T-helper 2 cell treated with Interferon-gamma antibody and Interleukin-4, amounts not matched to agents 5 μg/mL and 100 μg/mL, for 36 hours (primary cell): ENCODE data around the gene CYP27B1.

Experiments used
- DNase-seq: peaks from one replicate; pipeline ENCODE4 v3.0.0; 2021; ENCODE audit warnings: low spot score
- H3K27ac Mint-ChIP-seq: one replicate; pipeline ENCODE4 v1.8.0; 2021; ENCODE audit warnings: mild to moderate bottlenecking, mixed read lengths
- H3K27me3 Mint-ChIP-seq: one replicate; pipeline ENCODE4 v1.8.0; 2021; ENCODE audit warnings: low read depth, mixed read lengths
- H3K36me3 Mint-ChIP-seq: one replicate; pipeline ENCODE4 v1.8.0; 2021; ENCODE audit warnings: low read depth, mixed read lengths
- H3K4me1 Mint-ChIP-seq: one replicate; pipeline ENCODE4 v1.8.0; 2021; ENCODE audit warnings: low read depth, mixed read lengths
- H3K4me3 Mint-ChIP-seq: one replicate; pipeline ENCODE4 v1.8.0; 2022; ENCODE audit warnings: mild to moderate bottlenecking, moderate library complexity, mixed read lengths
- H3K9me3 Mint-ChIP-seq: one replicate; pipeline ENCODE4 v1.8.0; 2021; ENCODE audit warnings: mixed read lengths

CYP27B1 gene

GRCh38 chr12:57767305-57767698 lies 424 bp upstream of the CYP27B1 start:
- peaks cover 14% of the 10 kb centered on the region for H3K27me3 Mint-ChIP-seq
- no peak for DNase-seq
- H3K9me3 Mint-ChIP-seq, result no peaks in the 10 kb centered on the region
- H3K4me1 Mint-ChIP-seq, result peaks cover 25% of the 10 kb centered on the region
- H3K36me3 Mint-ChIP-seq, result peaks cover 13% of the 10 kb centered on the region
- no peak overlapping the region for H3K4me3 Mint-ChIP-seq
- no peak overlapping the region for H3K27ac Mint-ChIP-seq

GRCh38 chr12:57765698-57766463 lies 997 bp downstream of the CYP27B1 start:
- peak overlapping the region; percentile 85 for H3K4me3 Mint-ChIP-seq
- peaks cover 13% of the 10 kb centered on the region for H3K36me3 Mint-ChIP-seq
- peak overlapping the region; percentile 8 for H3K27ac Mint-ChIP-seq
- H3K9me3 Mint-ChIP-seq, result no peaks in the 10 kb centered on the region
- H3K27me3 Mint-ChIP-seq, result peaks cover 14% of the 10 kb centered on the region
- no peak for DNase-seq
- H3K4me1 Mint-ChIP-seq, result peaks cover 19% of the 10 kb centered on the region

- H3K27ac Mint-ChIP-seq, result peak overlapping the region; percentile 73
- peaks cover 15% of the 10 kb centered on the region for H3K4me1 Mint-ChIP-seq
- H3K4me3 Mint-ChIP-seq, result peak overlapping the region; percentile 85
- peak; percentile 49 for DNase-seq
- peaks cover 9% of the 10 kb centered on the region for H3K36me3 Mint-ChIP-seq
- peaks cover 14% of the 10 kb centered on the region for H3K27me3 Mint-ChIP-seq
- H3K9me3 Mint-ChIP-seq, result no peaks in the 10 kb centered on the region
These were observed 1.7 kb downstream of the CYP27B1 start for GRCh38 chr12:57765003-57765697.

- Mint-ChIP-seq H3K4me1 (peaks cover 14% of the 10 kb centered on the region), H3K36me3 (peaks cover 4% of the 10 kb centered on the region), H3K27me3 (peaks cover 14% of the 10 kb centered on the region), H3K4me3 (peak overlapping the region; percentile 85), H3K27ac (peak overlapping the region; percentile 29), H3K9me3 (no peaks in the 10 kb centered on the region)
- DNase-seq, result no peak
These were observed 2.2 kb downstream of the CYP27B1 start for GRCh38 chr12:57764662-57765002.

- no peak overlapping the region for H3K27ac Mint-ChIP-seq
- no peak for DNase-seq
- peaks cover 14% of the 10 kb centered on the region for H3K27me3 Mint-ChIP-seq
- H3K4me3 Mint-ChIP-seq, result peak overlapping the region; percentile 85
- peaks cover 17% of the 10 kb centered on the region for H3K4me1 Mint-ChIP-seq
- peaks cover 7% of the 10 kb centered on the region for H3K36me3 Mint-ChIP-seq
- no peaks in the 10 kb centered on the region for H3K9me3 Mint-ChIP-seq
These were observed 2.8 kb downstream of the CYP27B1 start for GRCh38 chr12:57763881-57764661.

GRCh38 chr12:57762463-57762862 lies 4.4 kb downstream of the CYP27B1 start:
- Mint-ChIP-seq H3K4me3 (no peak overlapping the region), H3K4me1 (peaks cover 17% of the 10 kb centered on the region), H3K9me3 (no peaks in the 10 kb centered on the region), H3K27me3 (peaks cover 14% of the 10 kb centered on the region), H3K27ac (no peak overlapping the region), H3K36me3 (peaks cover 10% of the 10 kb centered on the region)
- no peak for DNase-seq

- Mint-ChIP-seq H3K27me3 (peaks cover 10% of the 10 kb centered on the region), H3K9me3 (no peaks in the 10 kb centered on the region), H3K4me1 (peaks cover 19% of the 10 kb centered on the region)
These were observed 5.4 kb downstream of the CYP27B1 start for GRCh38 chr12:57761391-57761998.

GRCh38 chr12:57760347-57760982 lies 6.4 kb downstream of the CYP27B1 start:
- DNase-seq, result no peak
- Mint-ChIP-seq H3K27me3 (peaks cover 3% of the 10 kb centered on the region), H3K4me1 (peaks cover 20% of the 10 kb centered on the region), H3K4me3 (no peak overlapping the region), H3K27ac (no peak overlapping the region), H3K9me3 (no peaks in the 10 kb centered on the region), H3K36me3 (peaks cover 13% of the 10 kb centered on the region)

More at GRCh38 chr12:57761391-57761998, 5.4 kb downstream of the CYP27B1 start:
- H3K27ac Mint-ChIP-seq, result no peak overlapping the region
- peaks cover 13% of the 10 kb centered on the region for H3K36me3 Mint-ChIP-seq
- no peak for DNase-seq
- H3K4me3 Mint-ChIP-seq, result no peak overlapping the region

GRCh38 chr12:57759360-57759980 lies 7.4 kb downstream of the CYP27B1 start:
- H3K4me3 Mint-ChIP-seq, result no peak overlapping the region
- H3K27ac Mint-ChIP-seq, result no peak overlapping the region

GRCh38 chr12:57758552-57759359 lies 8.1 kb downstream of the CYP27B1 start:
- Mint-ChIP-seq H3K4me3 (no peak overlapping the region), H3K36me3 (peaks cover 13% of the 10 kb centered on the region), H3K4me1 (peaks cover 24% of the 10 kb centered on the region), H3K9me3 (no peaks in the 10 kb centered on the region), H3K27me3 (no peaks in the 10 kb centered on the region), H3K27ac (no peak overlapping the region)
- DNase-seq, result no peak

More at GRCh38 chr12:57759360-57759980, 7.4 kb downstream of the CYP27B1 start:
- Mint-ChIP-seq H3K9me3 (no peaks in the 10 kb centered on the region), H3K36me3 (peaks cover 13% of the 10 kb centered on the region), H3K4me1 (peaks cover 21% of the 10 kb centered on the region), H3K27me3 (no peaks in the 10 kb centered on the region)
- DNase-seq, result peak; percentile 24

- DNase-seq, result no peak
- H3K4me3 Mint-ChIP-seq, result no peak overlapping the region
- no peaks in the 10 kb centered on the region for H3K27me3 Mint-ChIP-seq
- H3K9me3 Mint-ChIP-seq, result no peaks in the 10 kb centered on the region
- no peak overlapping the region for H3K27ac Mint-ChIP-seq
- peaks cover 13% of the 10 kb centered on the region for H3K36me3 Mint-ChIP-seq
- H3K4me1 Mint-ChIP-seq, result peaks cover 32% of the 10 kb centered on the region
These were observed 9.1 kb downstream of the CYP27B1 start for GRCh38 chr12:57757771-57758170.
